Muscle layer of duodenum (tissue), 2 donors: Measurements from ENCODE around the gene SH3RF3.

Source experiments
- H3K27ac ChIP-seq: one replicate; pipeline ENCODE4 v1.7.0; 2013; ENCODE audit warnings: mild to moderate bottlenecking, low read length
- H3K27me3 ChIP-seq: one replicate; pipeline ENCODE4 v1.7.0; 2013; ENCODE audit warnings: low read depth, mild to moderate bottlenecking, control low read depth, low read length
- H3K36me3 ChIP-seq, 2 donors: one replicate each; pipeline ENCODE4 v1.7.0; 2013; ENCODE audit warnings: low read length in 2 of 2, control low read depth in 1 of 2, mild to moderate bottlenecking in 1 of 2; ENCODE audit not compliant: insufficient read depth in 2 of 2, control insufficient read depth in 1 of 2
- H3K4me1 ChIP-seq, 2 donors: one replicate each; pipeline ENCODE4 v1.7.0; 2013; ENCODE audit warnings: low read length in 2 of 2, mild to moderate bottlenecking in 2 of 2, control low read depth in 1 of 2, moderate library complexity in 1 of 2; ENCODE audit not compliant: insufficient read depth in 2 of 2, control insufficient read depth in 1 of 2
- H3K4me3 ChIP-seq, 2 donors: one replicate each; pipeline ENCODE4 v1.7.0; 2013; ENCODE audit warnings: low read length in 2 of 2, low read depth in 1 of 2, mild to moderate bottlenecking in 1 of 2
- H3K9me3 ChIP-seq, 2 donors: one replicate each; pipeline ENCODE4 v1.7.0; 2013; ENCODE audit warnings: low read length in 2 of 2, control low read depth in 1 of 2, mild to moderate bottlenecking in 1 of 2; ENCODE audit not compliant: control insufficient read depth in 1 of 2
- donor health status: healthy.

SH3RF3 gene

GRCh38 chr2:109239720-109240119, 110.7 kb downstream of the SH3RF3 start:
- Histone ChIP-seq H3K4me3 (no peak overlapping the region), H3K27ac (no peak overlapping the region), H3K4me1 (peaks cover 6 to 38% of the 10 kb centered on the region in 2 donors)

GRCh38 chr2:109242210-109242653, 113.2 kb downstream of the SH3RF3 start:
- no peaks in the 10 kb centered on the region for H3K36me3 ChIP-seq
- H3K4me3 ChIP-seq: no peak overlapping the region
- H3K27me3 ChIP-seq: no peaks in the 10 kb centered on the region
- no peaks in the 10 kb centered on the region for H3K9me3 ChIP-seq
- H3K27ac ChIP-seq: peak overlapping the region; percentile 61
- H3K4me1 ChIP-seq: peaks cover 6 to 43% of the 10 kb centered on the region in 2 donors

More at GRCh38 chr2:109239720-109240119, 110.7 kb downstream of the SH3RF3 start:
- Histone ChIP-seq H3K9me3 (no peaks in the 10 kb centered on the region), H3K36me3 (no peaks in the 10 kb centered on the region), H3K27me3 (no peaks in the 10 kb centered on the region)

DNA sequence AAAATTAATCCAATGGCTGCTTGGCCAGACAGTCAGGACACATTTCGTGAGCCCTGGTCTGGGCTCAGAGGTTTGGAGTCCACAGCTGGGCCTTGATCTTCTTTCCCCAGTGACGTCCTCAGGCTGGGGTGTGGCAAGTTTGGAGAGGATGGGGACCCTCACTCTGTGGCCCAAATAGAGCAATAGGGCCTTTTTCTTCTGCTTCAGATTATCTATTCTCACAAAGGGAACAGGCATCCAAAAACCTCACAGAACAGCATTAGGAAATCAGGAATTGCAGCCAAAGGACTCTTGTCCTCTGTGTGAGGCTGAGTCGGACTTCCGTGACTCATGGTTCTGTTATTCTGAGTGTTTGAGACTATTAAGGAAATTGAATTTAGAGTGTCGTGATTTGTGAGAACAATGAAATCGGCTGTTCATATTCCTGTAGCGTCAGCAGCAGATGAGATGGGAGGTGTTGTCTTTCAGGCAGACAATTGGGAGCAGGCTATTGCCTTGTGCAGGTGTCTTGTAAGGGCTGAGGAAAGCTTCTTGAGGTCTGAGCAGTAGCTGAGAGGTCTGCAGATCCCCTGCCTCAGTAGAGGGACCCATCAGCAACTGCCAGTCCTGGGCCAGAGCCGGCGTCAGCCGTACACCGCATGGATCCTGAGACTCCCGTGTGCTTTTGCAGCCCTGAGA, 113.8 kb downstream of the SH3RF3 start:
- peak overlapping the region; percentile 61 for H3K27ac ChIP-seq
- H3K36me3 ChIP-seq: no peaks in the 10 kb centered on the region
- H3K4me3 ChIP-seq: no peak overlapping the region
- no peaks in the 10 kb centered on the region for H3K9me3 ChIP-seq
- no peaks in the 10 kb centered on the region for H3K27me3 ChIP-seq
- H3K4me1 ChIP-seq: peaks cover 6 to 46% of the 10 kb centered on the region in 2 donors

- Histone ChIP-seq H3K9me3 (no peaks in the 10 kb centered on the region), H3K4me1 (peaks cover 10 to 47% of the 10 kb centered on the region in 2 donors), H3K36me3 (no peaks in the 10 kb centered on the region), H3K4me3 (no peak overlapping the region), H3K27ac (peak overlapping the region; percentile 61), H3K27me3 (no peaks in the 10 kb centered on the region)
These were observed 114.7 kb downstream of the SH3RF3 start for GRCh38 chr2:109243526-109244303.

DNA sequence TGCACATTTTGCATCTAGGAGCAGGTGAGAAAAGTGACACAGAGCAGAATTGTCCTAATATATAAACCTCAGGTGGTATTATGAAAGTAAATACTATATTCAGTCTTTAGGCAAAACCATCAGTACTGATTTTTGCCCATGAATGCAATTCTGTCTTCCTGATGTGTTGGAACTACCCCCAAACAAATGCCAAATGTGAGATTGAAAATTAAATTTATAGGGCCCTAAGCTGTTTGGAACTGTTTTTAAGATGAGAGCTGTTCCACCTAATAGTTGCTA, 115.2 kb downstream of the SH3RF3 start:
- Histone ChIP-seq H3K36me3 (no peaks in the 10 kb centered on the region), H3K4me1 (peaks cover 10 to 43% of the 10 kb centered on the region in 2 donors), H3K4me3 (no peak overlapping the region), H3K27ac (no peak overlapping the region), H3K9me3 (no peaks in the 10 kb centered on the region), H3K27me3 (no peaks in the 10 kb centered on the region)

DNA sequence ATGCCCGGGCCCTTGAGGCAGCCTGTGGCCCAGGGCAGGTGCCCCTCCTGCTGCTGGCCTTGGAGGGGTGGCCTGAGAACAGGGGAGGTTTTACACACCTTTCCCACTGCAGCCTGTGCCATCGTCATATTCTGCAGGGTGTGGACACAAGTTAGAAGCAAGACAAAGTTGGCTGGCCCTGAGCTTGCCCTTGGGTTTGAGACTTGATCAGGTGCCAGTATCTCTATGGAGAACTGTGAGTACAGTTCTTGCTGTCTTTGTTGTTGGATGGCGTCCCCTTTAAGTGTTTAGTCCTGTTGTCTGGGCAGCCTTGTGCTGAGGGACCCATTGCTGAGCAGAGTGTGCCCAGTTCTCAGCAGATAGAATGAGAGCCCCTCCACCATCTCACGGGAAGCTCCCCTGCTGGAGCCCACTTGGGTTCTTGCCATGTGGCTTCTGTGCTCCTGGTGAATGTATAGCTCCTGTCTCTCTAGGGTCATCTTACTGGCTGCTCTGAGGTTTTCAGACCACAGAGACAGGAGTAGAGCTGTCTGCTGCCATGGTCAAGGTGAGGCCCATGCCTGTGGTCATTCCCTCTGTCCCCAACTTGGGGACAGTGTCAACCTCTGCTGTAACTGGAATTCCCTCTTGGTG, 115.9 kb downstream of the SH3RF3 start:
- no peak overlapping the region for H3K4me3 ChIP-seq
- no peak overlapping the region for H3K27ac ChIP-seq
- no peaks in the 10 kb centered on the region for H3K27me3 ChIP-seq
- peaks cover 10 to 43% of the 10 kb centered on the region in 2 donors for H3K4me1 ChIP-seq
- no peaks in the 10 kb centered on the region for H3K9me3 ChIP-seq
- H3K36me3 ChIP-seq: no peaks in the 10 kb centered on the region

- H3K36me3 ChIP-seq: no peaks in the 10 kb centered on the region
- H3K4me3 ChIP-seq: no peak overlapping the region
- no peaks in the 10 kb centered on the region for H3K27me3 ChIP-seq
- H3K4me1 ChIP-seq: peaks cover 10 to 42% of the 10 kb centered on the region in 2 donors
- no peak overlapping the region for H3K27ac ChIP-seq
- no peaks in the 10 kb centered on the region for H3K9me3 ChIP-seq
These were observed 117.2 kb downstream of the SH3RF3 start for GRCh38 chr2:109246176-109246575.

DNA sequence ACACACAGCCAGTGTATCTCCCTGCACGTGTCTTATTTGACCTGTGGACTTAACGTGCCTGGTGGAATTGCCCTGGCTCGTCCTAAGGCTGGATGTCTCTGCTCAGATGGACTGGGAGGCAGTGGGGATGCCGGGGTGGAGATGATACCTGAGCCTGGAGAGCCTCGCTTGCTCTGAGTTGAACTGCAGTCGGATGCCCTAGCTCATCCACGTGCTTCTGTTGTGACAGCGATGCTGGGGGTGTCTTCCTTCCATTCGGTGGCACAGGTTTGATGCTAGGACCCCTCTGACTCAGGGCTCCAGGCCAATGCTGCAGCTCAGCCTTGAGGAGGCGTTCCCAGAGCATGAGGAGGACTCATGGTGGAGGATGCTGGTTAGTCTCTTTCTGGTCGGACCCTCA, 117.6 kb downstream of the SH3RF3 start:
- Histone ChIP-seq H3K27ac (no peak overlapping the region), H3K27me3 (no peaks in the 10 kb centered on the region), H3K9me3 (no peaks in the 10 kb centered on the region), H3K4me3 (no peak overlapping the region), H3K4me1 (peaks cover 10 to 38% of the 10 kb centered on the region in 2 donors), H3K36me3 (no peaks in the 10 kb centered on the region)

DNA sequence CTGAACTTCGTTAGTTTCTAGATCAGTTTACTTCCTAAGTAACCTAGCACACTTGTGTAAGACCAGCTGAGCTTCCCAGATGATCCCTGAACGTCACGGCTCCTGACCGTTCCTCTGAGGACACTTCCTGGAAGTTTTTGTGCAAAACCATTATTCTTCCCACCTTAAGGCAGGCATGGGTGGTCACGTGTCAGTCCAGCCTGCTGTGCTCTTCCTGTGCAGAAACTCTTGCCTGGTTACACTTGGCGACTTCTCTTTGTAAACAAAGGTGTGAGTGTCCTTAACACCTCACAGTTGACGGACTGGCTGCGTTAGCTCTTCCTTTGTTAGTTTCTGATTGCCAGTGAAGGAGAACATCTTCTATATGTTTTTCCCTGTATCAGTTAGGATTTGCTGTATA, 118.3 kb downstream of the SH3RF3 start:
- Histone ChIP-seq H3K36me3 (no peaks in the 10 kb centered on the region), H3K27ac (no peak overlapping the region), H3K27me3 (no peaks in the 10 kb centered on the region), H3K4me1 (peaks cover 9 to 34% of the 10 kb centered on the region in 2 donors), H3K4me3 (no peak overlapping the region), H3K9me3 (no peaks in the 10 kb centered on the region)

DNA sequence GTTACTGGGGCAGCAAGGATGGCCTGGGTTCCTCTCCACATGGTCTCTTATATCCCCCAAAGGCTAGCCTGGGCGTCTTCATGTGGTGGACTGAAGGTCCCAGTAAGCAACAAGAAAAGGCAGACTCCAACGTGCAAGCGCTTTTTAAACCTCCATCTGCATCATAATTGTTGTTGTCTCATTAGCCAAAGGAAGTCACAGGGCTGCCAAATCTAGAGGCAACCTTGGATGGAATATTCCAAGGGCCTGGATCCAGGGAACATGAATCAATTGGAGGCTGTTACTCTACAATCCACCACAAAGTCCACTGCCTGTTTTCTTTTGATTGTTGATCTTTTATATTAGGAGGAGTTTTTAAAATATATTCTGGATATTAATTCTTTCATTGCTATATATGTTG, 118.8 kb downstream of the SH3RF3 start:
- Histone ChIP-seq H3K36me3 (no peaks in the 10 kb centered on the region), H3K4me1 (peaks cover 4 to 29% of the 10 kb centered on the region in 2 donors), H3K9me3 (no peaks in the 10 kb centered on the region), H3K27me3 (no peaks in the 10 kb centered on the region), H3K27ac (no peak overlapping the region), H3K4me3 (no peak overlapping the region)

DNA sequence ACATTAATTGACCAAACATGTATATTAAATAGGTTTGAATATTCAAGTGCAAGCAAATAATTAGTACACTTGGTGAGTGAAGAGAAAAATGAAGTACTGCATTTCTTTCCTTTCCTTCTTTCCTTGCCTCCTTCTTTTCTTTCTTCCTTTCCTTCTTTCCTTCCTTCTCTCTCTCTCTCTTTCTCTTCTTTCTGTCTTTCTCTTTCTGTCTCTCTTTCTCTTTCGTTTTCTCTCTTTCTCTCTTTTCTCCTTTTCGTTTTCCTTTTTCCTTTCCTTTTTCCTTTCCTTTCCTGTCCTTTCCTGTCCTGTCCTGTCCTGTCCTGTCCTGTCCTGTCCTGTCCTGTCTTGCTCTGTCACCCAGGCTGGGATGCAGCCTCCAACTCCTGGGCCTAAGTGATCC, 119.6 kb downstream of the SH3RF3 start:
- Histone ChIP-seq H3K9me3 (no peaks in the 10 kb centered on the region), H3K27ac (no peak overlapping the region), H3K27me3 (no peaks in the 10 kb centered on the region), H3K36me3 (no peaks in the 10 kb centered on the region), H3K4me3 (no peak overlapping the region), H3K4me1 (peaks cover 4 to 23% of the 10 kb centered on the region in 2 donors)
